Body of pancreas (tissue), 4 donors: ENCODE results near the gene COL6A2.

Experiments used
- CTCF ChIP-seq, 7 experiments: fragments of 450-650 bp in 4 of 7; fragments of 200-600 bp in 3 of 7; sonication (generic) in 3 of 7; IDR thresholded peaks; one replicate each; pipeline ENCODE4 v1.5.1; 2016 to 2019; ENCODE audit warnings: antibody characterized with exemption in 7 of 7
- POLR2A ChIP-seq, 3 donors: fragments of 450-650 bp; IDR thresholded peaks; one replicate each; pipeline ENCODE4 v1.6.1; 2016; ENCODE audit warnings: antibody characterized with exemption in 3 of 3, mild to moderate bottlenecking in 2 of 3

DNA sequence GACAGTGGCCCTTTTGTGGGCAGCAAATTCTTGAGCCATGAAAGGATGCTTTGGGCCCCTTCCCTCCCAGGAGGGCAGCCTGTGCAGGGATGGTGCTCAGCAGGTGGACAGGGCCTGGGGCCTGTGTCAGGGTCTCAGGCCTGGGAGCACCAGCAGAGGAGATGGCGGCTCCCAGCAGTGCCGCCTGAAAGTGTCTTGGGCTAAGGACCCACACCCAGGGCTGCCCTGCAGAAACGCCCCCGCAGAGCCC is 33.6 kb downstream of the COL6A2 start:
- TF ChIP-seq POLR2A (IDR thresholded peaks at IDR 0.05) (no peak), CTCF (IDR thresholded peaks at IDR 0.05) (no peak)
